Measurements from ENCODE around the gene EIF2AK3.

- TF ChIP-seq CTCF (optimal IDR thresholded peaks at IDR 0.05 in 1 of 3, IDR thresholded peaks at IDR 0.05 in 1 of 3, conservative IDR thresholded peaks at IDR 0.05 in 1 of 3; ENCODE audit: extremely low read depth in 1 of 3, insufficient read depth in 2 of 3, low read length in 3 of 3) (no peak), EZH2 (IDR thresholded peaks at IDR 0.05; ENCODE audit: low read length) (no peak)
These were observed 35.6 kb downstream of the EIF2AK3 start for GRCh38 chr2:88591698-88592097.
